HL-60 (cell line): ENCODE data around the gene IFFO2.

ENCODE experiments used
- CTCF ChIP-seq: IDR thresholded peaks from one replicate; pipeline ENCODE4 v1.5.1; 2011; ENCODE audit warnings: low read length, control low read depth, inconsistent platforms; ENCODE audit not compliant: insufficient read depth
- POLR2AphosphoS5 ChIP-seq: IDR thresholded peaks from 2 replicates; pipeline ENCODE4 v1.6.1; 2012; ENCODE audit warnings: low read depth
- TF ChIP-seq, protein P1 (sequence below): IDR thresholded peaks from 2 replicates; pipeline ENCODE4 v1.6.1; 2012; ENCODE audit warnings: low read depth; ENCODE audit not compliant: insufficient replicate concordance

DNA sequence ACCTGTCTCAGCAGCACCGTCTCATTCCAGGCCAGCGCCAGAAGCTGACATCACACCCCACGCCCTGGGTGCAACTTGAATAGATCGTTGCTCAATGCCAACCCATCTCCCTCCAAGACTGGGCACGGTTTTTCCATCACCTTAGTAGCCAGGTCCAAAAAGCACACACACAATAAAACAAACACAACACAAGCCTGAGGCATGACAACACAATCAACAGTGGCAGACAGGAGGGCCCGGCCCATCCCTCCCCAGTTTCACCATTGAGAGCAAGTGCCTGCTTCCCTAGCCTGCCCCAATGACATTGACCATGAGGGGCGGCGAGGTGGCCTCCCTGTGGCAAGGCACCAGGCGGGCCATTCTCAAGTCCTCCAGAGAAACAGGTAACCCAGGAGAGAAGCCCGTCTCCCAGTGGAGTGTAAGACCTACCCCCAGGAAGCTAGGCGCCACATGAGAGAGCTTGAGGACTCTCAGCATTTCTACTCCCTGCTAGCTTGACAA is 2.7 kb downstream of the IFFO2 start:
- TF ChIP-seq CTCF (no peak), POLR2AphosphoS5 (no peak)
- TF ChIP-seq, protein P1, sequence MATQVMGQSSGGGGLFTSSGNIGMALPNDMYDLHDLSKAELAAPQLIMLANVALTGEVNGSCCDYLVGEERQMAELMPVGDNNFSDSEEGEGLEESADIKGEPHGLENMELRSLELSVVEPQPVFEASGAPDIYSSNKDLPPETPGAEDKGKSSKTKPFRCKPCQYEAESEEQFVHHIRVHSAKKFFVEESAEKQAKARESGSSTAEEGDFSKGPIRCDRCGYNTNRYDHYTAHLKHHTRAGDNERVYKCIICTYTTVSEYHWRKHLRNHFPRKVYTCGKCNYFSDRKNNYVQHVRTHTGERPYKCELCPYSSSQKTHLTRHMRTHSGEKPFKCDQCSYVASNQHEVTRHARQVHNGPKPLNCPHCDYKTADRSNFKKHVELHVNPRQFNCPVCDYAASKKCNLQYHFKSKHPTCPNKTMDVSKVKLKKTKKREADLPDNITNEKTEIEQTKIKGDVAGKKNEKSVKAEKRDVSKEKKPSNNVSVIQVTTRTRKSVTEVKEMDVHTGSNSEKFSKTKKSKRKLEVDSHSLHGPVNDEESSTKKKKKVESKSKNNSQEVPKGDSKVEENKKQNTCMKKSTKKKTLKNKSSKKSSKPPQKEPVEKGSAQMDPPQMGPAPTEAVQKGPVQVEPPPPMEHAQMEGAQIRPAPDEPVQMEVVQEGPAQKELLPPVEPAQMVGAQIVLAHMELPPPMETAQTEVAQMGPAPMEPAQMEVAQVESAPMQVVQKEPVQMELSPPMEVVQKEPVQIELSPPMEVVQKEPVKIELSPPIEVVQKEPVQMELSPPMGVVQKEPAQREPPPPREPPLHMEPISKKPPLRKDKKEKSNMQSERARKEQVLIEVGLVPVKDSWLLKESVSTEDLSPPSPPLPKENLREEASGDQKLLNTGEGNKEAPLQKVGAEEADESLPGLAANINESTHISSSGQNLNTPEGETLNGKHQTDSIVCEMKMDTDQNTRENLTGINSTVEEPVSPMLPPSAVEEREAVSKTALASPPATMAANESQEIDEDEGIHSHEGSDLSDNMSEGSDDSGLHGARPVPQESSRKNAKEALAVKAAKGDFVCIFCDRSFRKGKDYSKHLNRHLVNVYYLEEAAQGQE, result no peak
